ENCODE results near the gene CUL2.
"Not testable (repeated sequence)": the region's sequence is repeated elsewhere in the genome, so short reads cannot be mapped to it uniquely, and the experiment has no call there.

The CUL2 gene

GRCh38 chr10:35017608-35018007 is 72.5 kb downstream of the CUL2 start:
- no peak for DNase-seq

GRCh38 chr10:35015843-35016408 is 74.2 kb downstream of the CUL2 start:
- DNase-seq, result no peak

GRCh38 chr10:35012781-35013180 is 77.4 kb downstream of the CUL2 start:
- no peak for DNase-seq

DNA sequence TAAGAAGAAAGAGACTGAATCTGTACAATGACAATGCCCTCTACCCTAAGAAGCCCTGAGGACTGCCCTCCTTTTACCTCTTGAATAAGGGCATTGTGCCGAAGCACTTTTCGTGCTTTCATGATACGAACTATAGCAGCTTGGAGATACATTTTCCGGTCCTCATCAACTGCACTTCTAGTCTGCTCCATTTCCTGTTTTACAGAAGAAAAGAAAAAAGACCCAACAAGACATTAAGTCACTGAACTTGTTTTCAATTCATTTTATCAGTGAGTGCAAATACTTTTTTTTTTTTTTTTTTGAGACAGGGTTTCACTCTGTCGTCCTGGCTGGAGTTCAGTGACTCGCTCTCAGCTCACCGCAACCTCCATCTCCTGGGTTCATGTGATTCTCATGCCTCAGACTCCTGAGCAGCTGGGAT is 78.4 kb downstream of the CUL2 start:
- DNase-seq, result no peak

DNA sequence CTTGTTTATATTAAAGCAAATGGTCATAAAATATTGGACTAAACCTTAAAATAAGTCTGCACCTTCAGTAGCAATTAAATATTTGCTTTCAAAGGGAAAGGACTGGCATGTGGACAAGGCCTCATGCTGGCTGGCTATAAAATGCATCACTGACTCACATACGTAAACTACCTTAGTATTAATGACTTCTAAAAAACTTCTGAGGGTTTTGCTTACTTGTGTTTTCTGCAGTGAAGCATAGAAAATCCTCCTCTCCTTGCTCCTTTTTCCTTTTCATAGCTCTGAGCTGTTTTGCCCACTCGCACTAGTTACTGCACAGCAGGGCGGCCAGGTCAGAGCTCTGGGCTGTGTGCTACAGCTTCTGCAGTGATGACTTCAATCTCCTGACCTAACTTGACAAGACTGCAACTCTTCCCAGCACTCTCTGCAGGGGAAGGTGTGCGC is 82.3 kb downstream of the CUL2 start:
- peak; percentile 65 for DNase-seq

DNA sequence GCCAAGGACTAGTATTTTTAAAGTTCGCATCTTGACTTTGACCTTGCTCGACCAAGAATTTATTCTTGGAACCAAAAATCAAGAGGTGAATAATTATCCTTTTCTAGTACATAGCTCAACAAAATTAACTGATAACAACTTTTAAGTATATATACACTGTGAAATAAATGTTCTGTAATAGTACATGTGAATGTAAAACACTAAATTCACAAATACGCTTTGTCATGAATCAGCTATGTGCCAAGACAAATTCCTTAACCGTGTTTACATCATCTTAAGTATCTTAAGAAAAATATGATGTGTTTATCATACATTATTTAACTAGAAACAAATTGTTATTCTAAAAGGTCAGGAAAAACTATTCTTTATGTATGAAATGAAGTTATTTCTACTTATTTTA is 83.3 kb downstream of the CUL2 start:
- DNase-seq, result no peak

- DNase-seq, result no peak
Observed at GRCh38 chr10:35005868-35006267, 84.3 kb downstream of the CUL2 start.

DNA sequence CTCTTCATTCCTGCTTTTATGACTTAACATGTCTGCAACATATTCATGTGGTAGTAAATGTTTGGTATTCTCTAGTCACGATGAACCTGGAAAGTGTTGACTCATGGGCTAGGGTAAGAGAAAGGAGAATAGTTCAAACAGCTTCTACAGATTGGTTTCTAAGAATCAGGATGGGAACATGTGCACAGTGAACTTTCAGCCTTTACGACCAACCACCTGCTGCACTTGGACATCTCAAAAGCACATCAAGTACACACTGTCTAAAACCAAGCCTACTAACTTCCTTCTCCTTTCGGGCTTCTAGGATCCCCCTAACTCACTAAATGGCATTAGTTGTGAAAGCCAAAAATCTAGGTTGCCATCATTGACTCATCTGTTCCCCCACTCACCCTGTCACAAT is 85.5 kb downstream of the CUL2 start:
- no peak for DNase-seq

GRCh38 chr10:35003906-35004305 is 86.2 kb downstream of the CUL2 start:
- DNase-seq, result no peak

GRCh38 chr10:35000936-35001335 is 89.2 kb downstream of the CUL2 start:
- no peak for DNase-seq

GRCh38 chr10:34999532-34999931 is 90.6 kb downstream of the CUL2 start:
- no peak for DNase-seq

DNA sequence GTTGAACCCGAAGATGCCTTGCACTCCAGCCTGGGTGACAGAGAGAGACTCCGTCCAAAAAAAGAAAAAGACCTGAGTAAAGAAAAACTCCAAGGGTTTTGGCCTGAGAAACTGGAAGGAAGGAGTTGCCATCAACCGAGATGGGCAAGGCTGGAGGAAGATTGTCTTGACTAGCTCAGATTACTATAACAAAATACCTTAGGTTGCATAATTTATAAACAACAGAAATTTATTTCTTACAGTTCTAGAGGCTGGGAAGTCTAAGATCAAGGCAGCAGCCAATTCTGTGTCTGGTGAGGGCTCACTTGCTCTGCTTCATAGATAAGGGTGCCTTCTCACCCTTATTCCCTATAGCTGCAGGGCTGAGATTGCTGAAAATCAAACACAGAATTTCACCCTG is 91.2 kb downstream of the CUL2 start:
- DNase-seq, result no peak

GRCh38 chr10:34996843-34997242 is 93.3 kb downstream of the CUL2 start:
- DNase-seq, result no peak

- DNase-seq, result no peak
Observed at GRCh38 chr10:34995925-34996324, 94.2 kb downstream of the CUL2 start.

GRCh38 chr10:34994565-34995142 is 95.5 kb downstream of the CUL2 start:
- DNase-seq, result peak; percentile 96

- no peak for DNase-seq
Observed at GRCh38 chr10:34993782-34994181, 96.4 kb downstream of the CUL2 start.

GRCh38 chr10:34991117-34991516 is 99.0 kb downstream of the CUL2 start:
- not testable (repeated sequence) for DNase-seq

- no peak for DNase-seq
Observed at GRCh38 chr10:34988397-34989067, 101.6 kb downstream of the CUL2 start.

- no peak for DNase-seq
Observed at GRCh38 chr10:34985823-34986222, 104.3 kb downstream of the CUL2 start.

DNA sequence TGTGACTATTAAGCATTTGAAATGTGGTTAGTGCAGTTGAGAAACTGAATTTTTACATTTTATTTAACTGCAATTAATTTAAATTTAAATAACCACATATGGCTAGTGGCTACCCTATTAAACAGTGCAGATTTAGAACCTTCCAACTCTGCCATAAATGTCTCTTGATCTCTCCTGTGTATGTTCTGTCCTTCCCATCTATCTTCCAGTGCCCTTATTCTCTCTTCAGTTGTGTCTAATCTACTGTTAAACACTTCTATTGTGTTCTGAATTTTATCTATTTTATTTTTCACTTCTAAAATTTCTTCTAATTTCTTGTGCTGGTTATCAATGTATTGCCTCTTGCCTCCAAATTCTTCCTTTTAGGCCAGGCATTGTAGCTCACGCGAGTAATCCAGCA is 105.0 kb downstream of the CUL2 start:
- DNase-seq, result no peak

- DNase-seq, result no peak
Observed at GRCh38 chr10:34981844-34982243, 108.3 kb downstream of the CUL2 start.

GRCh38 chr10:34979938-34980337 is 110.2 kb downstream of the CUL2 start:
- no peak for DNase-seq

DNA sequence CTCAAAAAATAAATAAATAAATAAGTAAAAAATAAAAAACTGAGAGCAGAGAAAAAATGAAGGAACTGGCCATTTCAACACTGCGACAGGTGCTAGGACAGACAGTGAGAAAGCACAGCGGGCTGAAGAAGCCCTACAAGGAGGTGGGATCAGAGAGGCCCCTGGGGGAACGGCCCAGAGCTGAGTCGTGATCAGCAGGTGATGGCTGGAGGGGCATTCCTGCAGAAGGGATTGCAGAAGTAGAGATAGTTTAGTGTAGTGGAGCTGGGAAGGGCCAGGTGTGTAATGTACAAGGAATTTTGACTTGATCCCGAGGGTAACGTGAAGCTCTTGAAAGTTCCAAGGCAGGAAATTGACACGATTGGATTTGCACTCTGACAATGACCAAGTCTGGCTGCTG is 112.1 kb downstream of the CUL2 start:
- DNase-seq, result peak; percentile 80

DNA sequence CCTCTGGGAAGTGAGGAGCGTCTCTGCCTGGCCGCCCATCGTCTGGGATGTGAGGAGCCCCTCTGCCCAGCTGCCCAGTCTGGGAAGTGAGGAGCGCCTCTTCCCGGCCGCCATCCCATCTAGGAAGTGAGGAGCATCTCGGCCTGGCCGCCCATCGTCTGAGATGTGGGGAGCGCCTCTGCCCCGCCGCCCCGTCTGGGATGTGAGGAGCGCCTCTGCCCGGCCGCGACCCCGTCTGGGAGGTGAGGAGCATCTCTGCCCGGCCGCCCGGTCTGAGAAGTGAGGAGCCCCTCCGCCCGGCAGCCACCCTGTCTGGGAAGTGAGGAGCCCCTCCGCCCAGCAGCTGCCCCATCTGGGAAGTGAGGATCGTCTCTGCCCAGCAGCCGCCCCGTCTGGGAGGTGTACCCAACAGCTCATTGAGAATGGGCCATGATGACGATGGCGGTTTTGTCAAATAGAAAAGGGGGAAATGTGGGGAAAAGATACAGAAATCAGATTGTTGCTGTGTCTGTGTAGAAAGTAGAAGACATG is 113.7 kb downstream of the CUL2 start:
- DNase-seq, result not testable (repeated sequence)

All from islet precursor cell (in vitro differentiated cells).